Endothelial cell of umbilical vein (primary cell): Measurements from ENCODE around the gene MRO. TPM values are rescaled to one million over a fixed set of nuclear protein-coding genes. Genes with fewer than 3 reads are reported as not detected.

Source experiments
- BruUV-seq: library from RNA; stranded (reverse); fragments of 400-500 nt; replicated peaks from 2 replicates; lab custom pipeline; 2021; lab: Mats Ljungman, UMichigan
- CTCF ChIA-PET: fragments of 300-600, 350-600 bp; sonication (Branson Sonifier 250); formaldehyde crosslinking; loops from one replicate; lab custom pipeline; 2021; ENCODE audit warnings: antibody characterized with exemption, inconsistent platforms; lab: Charles Lee
- POLR2A ChIA-PET: fragments of 300-600, 350-600 bp; sonication (Branson Sonifier 250); formaldehyde crosslinking; loops from one replicate; lab custom pipeline; 2021; ENCODE audit warnings: antibody characterized with exemption, inconsistent platforms; lab: Charles Lee
- DNase-seq: peaks from one replicate; pipeline ENCODE4 v3.0.0-alpha.2; 2011; ENCODE audit warnings: low read depth, low spot score
- FAIRE-seq: peaks from 2 replicates; lab custom pipeline; 2011; peaks lifted over from hg19 to GRCh38; lab: Jason Lieb, UNC
- H2AFZ ChIP-seq: 2 replicates; pipeline ENCODE4 v1.6.0; 2012; ENCODE audit warnings: low read depth, low read length, control low read depth, inconsistent platforms
- H3K27ac ChIP-seq: 2 replicates; pipeline ENCODE4 v1.5.1; 2011; ENCODE audit warnings: low read depth, mild to moderate bottlenecking, control low read depth, low read length, moderate library complexity; ENCODE audit not compliant: insufficient read depth
- H3K27me3 ChIP-seq, 2 experiments: 2 replicates each; pipeline versions ENCODE4 v1.6.0 to v1.6.1; 2011; ENCODE audit warnings: low read length in 2 of 2, mixed read lengths in 1 of 2; ENCODE audit not compliant: control insufficient read depth in 2 of 2, insufficient read depth in 2 of 2
- H3K36me3 ChIP-seq, 2 experiments: 2 replicates in 1 of 2; 3 replicates in 1 of 2; pipeline ENCODE4 v1.5.1; 2011; ENCODE audit warnings: low read length in 2 of 2, mild to moderate bottlenecking in 1 of 2, moderate library complexity in 1 of 2; ENCODE audit not compliant: control insufficient read depth in 2 of 2, insufficient read depth in 2 of 2; ENCODE audit errors: extremely low read depth in 1 of 2
- H3K4me1 ChIP-seq: 3 replicates; pipeline ENCODE4 v1.5.1; 2011; ENCODE audit warnings: mild to moderate bottlenecking, low read length; ENCODE audit not compliant: control insufficient read depth, insufficient read depth; ENCODE audit errors: extremely low read depth
- H3K4me2 ChIP-seq: 2 replicates; pipeline ENCODE4 v1.6.1; 2011; ENCODE audit warnings: low read length, control low read depth, mixed read lengths; ENCODE audit not compliant: insufficient read depth
- H3K4me3 ChIP-seq, 3 experiments: fragments of 200-600 bp in 1 of 3; sonication (generic), shearing (Covaris generic) in 1 of 3; replicated peaks in 1 of 3; 2 replicates each; pipeline ENCODE4 v1.5.1; 2011 to 2016; ENCODE audit warnings: control low read depth in 3 of 3, low read length in 3 of 3, mild to moderate bottlenecking in 2 of 3, inconsistent platforms in 1 of 3, low read depth in 1 of 3, moderate library complexity in 1 of 3; ENCODE audit not compliant: insufficient read depth in 1 of 3
- H3K79me2 ChIP-seq: 2 replicates; pipeline ENCODE4 v1.6.0; 2012; ENCODE audit warnings: low read length, inconsistent platforms; ENCODE audit not compliant: control insufficient read depth, insufficient read depth
- H3K9ac ChIP-seq: replicated peaks from 2 replicates; pipeline ENCODE3; 2011; ENCODE audit warnings: low read length, control low read depth; ENCODE audit not compliant: insufficient read depth; ENCODE audit errors: extremely low read depth
- H3K9me1 ChIP-seq: replicated peaks from 3 replicates; pipeline ENCODE4 v1.6.0; 2011; ENCODE audit warnings: mild to moderate bottlenecking, low read length; ENCODE audit not compliant: control insufficient read depth, insufficient read depth; ENCODE audit errors: extremely low read depth
- H3K9me3 ChIP-seq: replicated peaks from 2 replicates; pipeline ENCODE4 v1.5.1; 2012; ENCODE audit warnings: low read length, inconsistent platforms; ENCODE audit not compliant: control insufficient read depth, insufficient read depth
- H4K20me1 ChIP-seq: replicated peaks from 2 replicates; pipeline ENCODE3; 2011; ENCODE audit warnings: mild to moderate bottlenecking, low read length; ENCODE audit not compliant: control insufficient read depth, insufficient read depth; ENCODE audit errors: extremely low read depth
- EZH2 ChIP-seq: IDR thresholded peaks from 2 replicates; pipeline ENCODE4 v1.6.1; 2012; ENCODE audit warnings: borderline replicate concordance, low read depth, mild to moderate bottlenecking, moderate library complexity, low read length, inconsistent platforms; ENCODE audit not compliant: severe bottlenecking
- FOS ChIP-seq: IDR thresholded peaks from 2 replicates; pipeline ENCODE4 v1.6.1; 2011; ENCODE audit warnings: mild to moderate bottlenecking, low read length, moderate library complexity, borderline replicate concordance; ENCODE audit not compliant: insufficient read depth
- GATA2 ChIP-seq: IDR thresholded peaks from 2 replicates; pipeline ENCODE4 v1.7.0; 2011; ENCODE audit warnings: low read depth, mild to moderate bottlenecking, moderate library complexity, mixed read lengths, low read length; ENCODE audit not compliant: insufficient read length, insufficient read depth
- JUN ChIP-seq: IDR thresholded peaks from 2 replicates; pipeline ENCODE4 v1.6.1; 2011; ENCODE audit warnings: borderline replicate concordance, low read depth; ENCODE audit not compliant: insufficient read length, insufficient read depth
- MYC ChIP-seq: IDR thresholded peaks from one replicate; pipeline ENCODE4 v1.6.1; 2011; ENCODE audit warnings: mild to moderate bottlenecking, low read depth, low read length
- POLR2A ChIP-seq: IDR thresholded peaks from 2 replicates; pipeline ENCODE4 v1.6.1; 2012; ENCODE audit warnings: low read depth, mild to moderate bottlenecking, control low read depth, low read length
- POLR2AphosphoS5 ChIP-seq: IDR thresholded peaks from 2 replicates; pipeline ENCODE4 v1.6.1; 2012; ENCODE audit warnings: low read depth, mild to moderate bottlenecking, control low read depth, low read length, moderate library complexity; ENCODE audit not compliant: insufficient read depth
- dilution Hi-C: fragments of 300-500 bp; cut with MboI; formaldehyde crosslinking; loops from one replicate; pipeline ENCODE4 v1.15.0; 2019; ENCODE audit warnings: low sequenced_read_pairs; ENCODE audit not compliant: extremely low pct_ligation_motif_present
- intact Hi-C: fragments of 100-400 bp; cut with micrococcal nuclease; formaldehyde crosslinking; loops from one replicate; pipeline ENCODE4 v1.10.0; 2022
- polyA plus RNA-seq, 4 experiments: library from polyadenylated mRNA; depleted of rRNA in 3 of 4; stranded (reverse) in 3 of 4; unstranded in 1 of 4; fragments of >200 nt; gene quantifications; 2 replicates each; pipeline versions ENCODE4 v1.2.1 to v1.2.3, GENCODE V29; 2011 to 2012; ENCODE audit warnings: missing spikeins in 1 of 4
- total RNA-seq: library from RNA; stranded (reverse); gene quantifications from 2 replicates; pipeline ENCODE4 v1.2.3, GENCODE V29; 2021
- TF ChIP-seq, protein P1 (sequence below), 2 donors: IDR thresholded peaks; 1 replicate in 1 of 2; 2 replicates in 1 of 2; pipeline ENCODE4 v1.5.1; 2011; ENCODE audit warnings: low read length in 2 of 2, mild to moderate bottlenecking in 2 of 2, moderate library complexity in 2 of 2, control low read depth in 1 of 2, inconsistent platforms in 1 of 2, low read depth in 1 of 2; ENCODE audit not compliant: insufficient read depth in 1 of 2; ENCODE audit errors: extremely low read depth in 1 of 2

The MRO gene
- total and polyA plus RNA-seq, 2 donors (not counting 3 experiments of a cell fraction or from before 2014, with no cell fraction given), result not detected

DNA sequence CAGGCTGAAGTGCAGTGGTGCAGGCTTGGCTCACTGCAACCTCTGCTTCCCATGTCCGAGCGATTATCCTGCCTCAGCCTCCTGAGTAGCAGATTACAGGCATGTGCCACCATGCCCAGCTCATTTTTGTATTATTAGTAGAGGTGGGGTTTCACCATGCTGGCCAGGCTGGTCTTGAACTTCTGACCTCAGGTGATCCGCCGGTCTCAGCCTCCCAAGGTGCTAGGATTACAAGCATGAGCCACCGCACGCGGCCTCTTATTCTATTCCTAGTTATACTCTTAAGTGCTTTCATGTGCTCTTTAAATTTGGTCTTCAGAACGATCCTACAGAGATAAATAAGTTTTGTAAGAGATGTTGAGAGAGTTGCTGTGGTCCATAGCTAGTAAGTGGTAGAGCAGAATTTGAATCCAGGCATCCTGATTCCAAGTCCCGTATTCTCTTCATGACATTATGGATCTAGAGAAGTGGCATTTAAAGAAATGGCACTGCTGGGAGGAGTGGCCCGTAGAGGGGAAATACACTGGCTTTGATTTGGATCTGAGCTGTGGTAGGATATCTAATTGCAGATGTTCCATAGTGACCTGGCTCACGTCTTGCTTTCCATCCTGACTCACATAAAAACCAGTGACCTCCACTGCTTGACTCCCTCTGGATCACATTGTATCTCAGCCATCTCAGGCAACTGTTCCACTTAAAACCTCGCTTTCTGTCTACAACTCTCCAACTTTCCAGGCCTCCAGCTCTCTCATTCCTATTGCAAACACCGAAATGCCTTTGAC lies 36.4 kb upstream of the MRO start:
- no peaks in the 10 kb centered on the region for H3K4me1 ChIP-seq
- ChIA-PET CTCF (interaction anchor here (1.9 kb wide), 1 partner anchor 11 kb away, joined by 6 read pairs; no protein-coding TSS in a partner anchor), POLR2A (no interaction called here)
- no peak overlapping the region for H2AFZ ChIP-seq
- BruUV-seq, result no TSS peak
- no peaks in the 10 kb centered on the region for H3K27me3 ChIP-seq
- no peaks in the 10 kb centered on the region for H3K9me1 ChIP-seq
- no peak overlapping the region for H3K4me3 ChIP-seq
- H3K79me2 ChIP-seq, result no peaks in the 10 kb centered on the region
- H3K4me2 ChIP-seq, result no peak overlapping the region
- no peak overlapping the region for H3K9ac ChIP-seq
- no peaks in the 10 kb centered on the region for H4K20me1 ChIP-seq
- no peaks in the 10 kb centered on the region for H3K9me3 ChIP-seq
- TF ChIP-seq POLR2AphosphoS5 (no peak), GATA2 (no peak), MYC (no peak), EZH2 (no peak), JUN (no peak), FOS (no peak), POLR2A (no peak)
- TF ChIP-seq, protein P1, sequence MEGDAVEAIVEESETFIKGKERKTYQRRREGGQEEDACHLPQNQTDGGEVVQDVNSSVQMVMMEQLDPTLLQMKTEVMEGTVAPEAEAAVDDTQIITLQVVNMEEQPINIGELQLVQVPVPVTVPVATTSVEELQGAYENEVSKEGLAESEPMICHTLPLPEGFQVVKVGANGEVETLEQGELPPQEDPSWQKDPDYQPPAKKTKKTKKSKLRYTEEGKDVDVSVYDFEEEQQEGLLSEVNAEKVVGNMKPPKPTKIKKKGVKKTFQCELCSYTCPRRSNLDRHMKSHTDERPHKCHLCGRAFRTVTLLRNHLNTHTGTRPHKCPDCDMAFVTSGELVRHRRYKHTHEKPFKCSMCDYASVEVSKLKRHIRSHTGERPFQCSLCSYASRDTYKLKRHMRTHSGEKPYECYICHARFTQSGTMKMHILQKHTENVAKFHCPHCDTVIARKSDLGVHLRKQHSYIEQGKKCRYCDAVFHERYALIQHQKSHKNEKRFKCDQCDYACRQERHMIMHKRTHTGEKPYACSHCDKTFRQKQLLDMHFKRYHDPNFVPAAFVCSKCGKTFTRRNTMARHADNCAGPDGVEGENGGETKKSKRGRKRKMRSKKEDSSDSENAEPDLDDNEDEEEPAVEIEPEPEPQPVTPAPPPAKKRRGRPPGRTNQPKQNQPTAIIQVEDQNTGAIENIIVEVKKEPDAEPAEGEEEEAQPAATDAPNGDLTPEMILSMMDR (IDR thresholded peaks at IDR 0.05; ENCODE audit: extremely low read depth in 1 of 2, insufficient read depth in 1 of 2, low read depth in 1 of 2, low read length in 2 of 2), result no peak
- no peak for DNase-seq
- intact Hi-C loops, result no loop called here
- no peak overlapping the region for H3K27ac ChIP-seq
- no peak for FAIRE-seq
- H3K36me3 ChIP-seq, result no peaks in the 10 kb centered on the region
- dilution Hi-C loops, result no loop called here
